ENCODE measurements around the gene RASSF10.

DNA sequence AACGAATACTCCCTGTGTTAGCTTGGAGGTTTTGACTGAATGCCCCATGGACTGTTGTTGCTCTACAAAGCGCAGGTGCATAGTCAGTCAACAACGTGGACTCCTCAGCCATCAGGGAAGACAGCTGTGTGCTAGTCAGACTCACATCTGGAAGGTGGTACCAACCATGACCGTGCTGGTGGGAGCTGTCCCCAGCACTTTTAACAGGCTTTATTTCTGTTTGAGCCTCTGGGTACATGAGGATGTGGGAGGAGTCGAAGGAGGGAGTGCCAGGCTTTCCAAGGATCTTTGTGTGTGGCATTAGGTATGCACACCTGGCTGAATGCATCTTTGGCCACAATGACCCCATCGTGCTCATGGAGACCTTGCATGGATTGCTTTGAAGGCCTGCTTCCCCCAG lies 6.6 kb downstream of the RASSF10 start:
- no peak for TF ChIP-seq EZH2 (IDR thresholded peaks at IDR 0.05; ENCODE audit: insufficient read depth, poor library complexity, severe bottlenecking)
- no peak for TF ChIP-seq EZH2phosphoT487 (IDR thresholded peaks at IDR 0.05; ENCODE audit: insufficient read depth, low read depth)

Data from GM23248 (cell line).